Immature natural killer cell (primary cell): ENCODE results near the gene NKAP. TPM values are rescaled to one million over a fixed set of nuclear protein-coding genes. Genes with fewer than 3 reads are reported as not detected.
"Not testable (repeated sequence)": the region's sequence is repeated elsewhere in the genome, so short reads cannot be mapped to it uniquely, and the experiment has no call there.

Experiments
- DNase-seq, 3 donors: peaks; one replicate each; pipeline ENCODE4 v3.0.0; 2022; ENCODE audit warnings: mixed read lengths in 1 of 3
- H3K27ac Mint-ChIP-seq, 6 donors: one replicate each; pipeline ENCODE4 v1.8.0; 2020; ENCODE audit warnings: mixed read lengths in 6 of 6, mild to moderate bottlenecking in 5 of 6, inconsistent platforms in 4 of 6, moderate library complexity in 3 of 6
- H3K27me3 Mint-ChIP-seq, 3 donors: one replicate each; pipeline ENCODE4 v1.8.0; 2020 to 2021; ENCODE audit warnings: low read depth in 3 of 3, mild to moderate bottlenecking in 3 of 3, mixed read lengths in 3 of 3, moderate library complexity in 3 of 3, inconsistent platforms in 1 of 3
- H3K36me3 Mint-ChIP-seq, 3 donors: one replicate each; pipeline ENCODE4 v1.8.0; 2020; ENCODE audit warnings: mixed read lengths in 3 of 3, inconsistent platforms in 2 of 3, mild to moderate bottlenecking in 2 of 3
- H3K4me1 Mint-ChIP-seq, 2 donors: one replicate each; pipeline ENCODE4 v1.8.0; 2020; ENCODE audit warnings: inconsistent platforms in 2 of 2, mild to moderate bottlenecking in 2 of 2, mixed read lengths in 2 of 2, moderate library complexity in 1 of 2
- H3K4me3 Mint-ChIP-seq, 5 donors: one replicate each; pipeline ENCODE4 v1.8.0; 2020; ENCODE audit warnings: mild to moderate bottlenecking in 5 of 5, mixed read lengths in 5 of 5, inconsistent platforms in 3 of 5, moderate library complexity in 3 of 5
- H3K9me3 Mint-ChIP-seq, 6 donors: one replicate each; pipeline ENCODE4 v1.8.0; 2020; ENCODE audit warnings: mild to moderate bottlenecking in 6 of 6, mixed read lengths in 6 of 6, inconsistent platforms in 4 of 6, moderate library complexity in 3 of 6
- polyA plus RNA-seq, 3 donors: library from polyadenylated mRNA; unstranded; fragments of 300-500 nt; fragmentation: Illumina TruSeq; gene quantifications; one replicate each; pipeline ENCODE4 v1.2.3, GENCODE V29; 2021

NKAP gene
- 1 to 10 TPM; 1.3 to 4.7 (median 1.8) TPM for polyA plus RNA-seq

GRCh38 chrX:119943185-119943988, at the start of gene NKAP:
Gene NKAP (minus strand): TSS chrX:119943751. CDS start chrX:119943605, 146 bp downstream.
- Mint-ChIP-seq H3K4me3 (peak within 1 kb of the TSS; percentile 87 to 99 (median 90)), H3K9me3 (peaks cover 0 to 1% (median 0%) of the 10 kb centered on the region in 6 donors), H3K27me3 (peaks cover under 1 to 2% (median 2%) of the 10 kb centered on the region in 3 donors), H3K27ac (peak within 1 kb of the TSS; percentile 92 to 97 (median 94)), H3K36me3 (no peaks in the 10 kb centered on the region), H3K4me1 (peaks cover 17 to 22% of the 10 kb centered on the region in 2 donors)
- peak; percentile 76 to 82 (median 79) for DNase-seq

DNA sequence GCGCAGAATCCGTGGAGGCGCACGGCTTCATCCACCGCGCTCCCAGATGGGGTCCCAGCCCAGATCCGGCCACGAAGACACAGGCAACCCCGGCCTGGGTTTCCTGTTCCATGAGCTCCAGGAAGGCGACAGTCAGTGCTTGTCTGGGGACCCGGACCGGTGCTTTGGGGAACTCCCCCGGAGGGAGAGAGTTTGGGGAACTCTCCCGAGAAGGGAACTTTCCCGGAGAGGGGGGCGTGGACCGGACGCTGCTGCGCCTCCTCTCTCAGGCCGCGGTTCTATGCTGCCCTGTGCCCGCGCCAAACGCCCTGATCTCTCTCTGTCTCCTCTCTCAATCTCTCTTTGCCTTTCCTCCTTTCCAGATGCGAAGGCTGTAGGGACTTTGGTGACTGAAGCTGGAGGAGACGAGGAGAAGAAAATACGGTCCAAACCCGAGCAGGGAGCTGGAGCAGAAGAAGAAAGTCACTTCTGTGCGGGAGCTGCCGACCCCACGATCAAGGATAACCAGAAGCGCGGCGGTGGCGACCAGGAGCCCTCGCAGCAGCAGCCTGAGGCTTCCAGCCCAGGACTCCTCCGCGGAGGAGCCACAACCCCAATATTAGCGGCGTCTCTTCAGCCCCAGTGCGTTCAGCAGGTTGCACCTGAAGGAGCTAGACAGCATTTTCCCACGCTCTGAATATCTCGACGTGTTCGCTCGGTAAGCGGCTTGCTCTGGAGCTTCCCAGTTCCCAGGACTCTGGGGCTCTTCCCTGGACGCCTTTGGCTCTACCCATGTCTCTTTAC, 47.6 kb upstream of the NKAP start:
- Mint-ChIP-seq H3K27me3 (peaks cover 10 to 32% (median 19%) of the 10 kb centered on the region in 3 donors), H3K36me3 (no peaks in the 10 kb centered on the region), H3K9me3 (peaks cover 0 to 5% (median 0%) of the 10 kb centered on the region in 6 donors), H3K4me1 (peaks cover 9 to 14% of the 10 kb centered on the region in 2 donors), H3K4me3 (peak overlapping the region in 2 of 5 donors; percentile 42 to 59), H3K27ac (no peak overlapping the region)
- DNase-seq = no peak

GRCh38 chrX:119990556-119991004, 47.0 kb upstream of the NKAP start:
- Mint-ChIP-seq H3K36me3 (no peaks in the 10 kb centered on the region), H3K27me3 (peaks cover 10 to 28% (median 21%) of the 10 kb centered on the region in 3 donors), H3K4me1 (peaks cover 9 to 14% of the 10 kb centered on the region in 2 donors), H3K27ac (no peak overlapping the region), H3K4me3 (peak overlapping the region in 4 of 5 donors; percentile 42 to 59 (median 50)), H3K9me3 (peaks cover 0 to 5% (median 0%) of the 10 kb centered on the region in 6 donors)
- no peak for DNase-seq

DNA sequence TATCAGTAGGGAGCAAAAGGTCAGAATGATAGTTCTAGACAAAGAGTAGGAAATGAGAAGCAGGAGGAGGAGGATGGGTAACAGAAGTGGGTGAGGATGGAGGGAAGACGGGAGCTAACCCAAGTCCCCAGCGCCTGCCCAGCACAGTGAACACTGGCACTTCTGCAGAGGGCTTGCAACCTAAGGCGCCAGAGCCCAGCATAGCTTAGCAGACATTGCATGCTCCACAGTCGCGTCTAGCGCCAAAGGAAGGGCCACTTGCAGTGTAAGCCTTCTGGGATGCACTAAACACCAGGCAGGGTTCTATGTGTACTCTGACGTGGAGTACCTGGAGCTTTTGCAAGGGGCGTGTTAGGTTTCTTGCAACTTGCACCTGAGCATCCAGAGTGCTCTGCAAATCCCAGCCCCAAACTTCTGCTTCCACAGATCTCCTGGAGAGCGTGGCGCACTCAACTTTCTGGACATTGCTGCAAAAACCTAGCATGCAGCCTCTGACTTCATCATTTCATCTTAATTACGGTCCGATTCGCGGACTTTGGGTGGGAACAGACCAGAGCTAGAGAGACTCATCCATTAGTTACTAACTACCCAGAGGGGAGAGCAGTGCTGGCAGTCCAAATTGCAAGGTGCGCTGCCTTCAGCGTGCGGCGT, 46.5 kb upstream of the NKAP start:
- Mint-ChIP-seq H3K36me3 (no peaks in the 10 kb centered on the region), H3K27ac (no peak overlapping the region), H3K27me3 (peaks cover 8 to 22% (median 21%) of the 10 kb centered on the region in 3 donors)

DNA sequence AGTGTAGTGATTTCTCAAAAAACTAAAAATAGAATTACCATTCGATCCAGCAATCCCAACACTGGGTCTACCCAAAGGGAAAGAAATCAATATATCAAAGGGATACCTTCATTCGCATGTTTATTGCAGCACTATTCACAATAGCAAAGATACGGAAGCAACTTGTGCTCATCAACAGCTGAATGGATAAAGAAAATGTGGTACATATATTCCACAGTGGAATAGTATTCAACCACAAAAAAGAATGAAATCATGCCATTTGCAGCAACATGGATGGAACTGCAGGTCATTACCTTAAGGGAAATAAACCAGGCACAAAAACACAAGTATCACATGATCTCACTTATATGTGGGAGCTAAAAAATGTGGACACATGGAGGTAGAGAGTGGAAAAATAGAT, 42.7 kb upstream of the NKAP start:
- peaks cover 6 to 17% (median 15%) of the 10 kb centered on the region in 3 donors for H3K27me3 Mint-ChIP-seq
- no peak overlapping the region for H3K27ac Mint-ChIP-seq
- peaks cover 0 to 2% (median 0%) of the 10 kb centered on the region in 6 donors for H3K9me3 Mint-ChIP-seq

More for the DNA sequence above, 46.5 kb upstream of the NKAP start:
- DNase-seq = no peak
- peak overlapping the region in 4 of 5 donors; percentile 42 to 59 (median 50) for H3K4me3 Mint-ChIP-seq
- peaks cover 9 to 14% of the 10 kb centered on the region in 2 donors for H3K4me1 Mint-ChIP-seq
- peaks cover 0 to 5% (median 0%) of the 10 kb centered on the region in 6 donors for H3K9me3 Mint-ChIP-seq

DNA sequence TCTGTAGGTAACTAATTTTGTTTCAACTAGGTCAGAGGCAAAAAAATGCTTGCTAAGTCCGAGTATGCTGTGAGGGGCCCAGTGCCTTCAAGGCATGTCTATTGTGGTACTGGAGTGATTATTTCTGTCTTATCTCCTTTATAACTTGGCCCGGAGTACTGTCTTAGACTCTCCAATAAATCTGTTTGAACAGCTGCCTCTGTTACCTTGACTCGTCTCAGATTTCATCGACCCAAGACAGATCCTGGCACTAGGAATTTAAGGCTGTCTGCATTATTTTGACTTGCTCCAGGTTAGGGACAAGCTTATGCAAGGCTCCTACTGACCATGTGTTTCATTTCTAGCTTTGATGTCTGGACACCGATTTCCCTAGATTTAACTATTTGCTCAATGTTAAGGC, 41.1 kb upstream of the NKAP start:
- no peak overlapping the region for H3K27ac Mint-ChIP-seq
- DNase-seq = no peak

More for the DNA sequence above, 42.7 kb upstream of the NKAP start:
- no peak for DNase-seq
- Mint-ChIP-seq H3K4me3 (no peak overlapping the region), H3K36me3 (no peaks in the 10 kb centered on the region), H3K4me1 (peaks cover 9 to 14% of the 10 kb centered on the region in 2 donors)

DNA sequence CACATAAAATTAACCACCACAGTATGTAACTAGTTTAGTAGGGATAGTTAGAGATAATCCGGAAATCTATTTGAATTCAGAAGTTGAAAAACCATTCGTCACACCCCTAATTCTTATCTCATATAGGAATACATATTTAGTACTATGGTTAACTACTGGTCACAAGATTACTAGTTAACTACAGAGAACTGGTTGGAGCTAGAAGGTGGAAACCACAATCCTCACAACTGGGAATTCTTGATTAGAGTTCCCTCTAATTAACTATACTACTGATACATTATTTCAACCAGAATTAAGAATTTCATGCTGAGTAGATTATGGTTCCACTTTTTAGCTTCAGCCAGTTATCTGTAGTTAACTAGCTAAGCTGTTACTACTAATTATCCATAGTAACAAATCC, 39.9 kb upstream of the NKAP start:
- no peak for DNase-seq
- no peaks in the 10 kb centered on the region for H3K9me3 Mint-ChIP-seq
- H3K4me3 Mint-ChIP-seq = no peak overlapping the region
- peaks cover 2 to 11% (median 8%) of the 10 kb centered on the region in 3 donors for H3K27me3 Mint-ChIP-seq
- H3K4me1 Mint-ChIP-seq = no peaks in the 10 kb centered on the region
- H3K27ac Mint-ChIP-seq = no peak overlapping the region
- H3K36me3 Mint-ChIP-seq = no peaks in the 10 kb centered on the region

More for the DNA sequence above, 41.1 kb upstream of the NKAP start:
- peaks cover 0 to 2% of the 10 kb centered on the region in 2 donors for H3K4me1 Mint-ChIP-seq
- H3K4me3 Mint-ChIP-seq = no peak overlapping the region
- no peaks in the 10 kb centered on the region for H3K36me3 Mint-ChIP-seq
- H3K9me3 Mint-ChIP-seq = peaks cover 0 to 1% (median 0%) of the 10 kb centered on the region in 6 donors
- H3K27me3 Mint-ChIP-seq = peaks cover 3 to 11% (median 10%) of the 10 kb centered on the region in 3 donors

- DNase-seq = no peak
- H3K27ac Mint-ChIP-seq = no peak overlapping the region
- H3K36me3 Mint-ChIP-seq = no peaks in the 10 kb centered on the region
- H3K9me3 Mint-ChIP-seq = no peaks in the 10 kb centered on the region
- H3K27me3 Mint-ChIP-seq = peaks cover 3 to 11% (median 8%) of the 10 kb centered on the region in 3 donors
- H3K4me1 Mint-ChIP-seq = no peaks in the 10 kb centered on the region
- H3K4me3 Mint-ChIP-seq = no peak overlapping the region
Observed at GRCh38 chrX:119982145-119982544, 38.6 kb upstream of the NKAP start.

- Mint-ChIP-seq H3K27ac (no peak overlapping the region), H3K9me3 (no peaks in the 10 kb centered on the region), H3K4me3 (no peak overlapping the region), H3K36me3 (no peaks in the 10 kb centered on the region), H3K27me3 (peaks cover 3 to 11% (median 7%) of the 10 kb centered on the region in 3 donors), H3K4me1 (no peaks in the 10 kb centered on the region)
- DNase-seq = no peak
Observed at GRCh38 chrX:119981286-119982070, 37.9 kb upstream of the NKAP start.

DNA sequence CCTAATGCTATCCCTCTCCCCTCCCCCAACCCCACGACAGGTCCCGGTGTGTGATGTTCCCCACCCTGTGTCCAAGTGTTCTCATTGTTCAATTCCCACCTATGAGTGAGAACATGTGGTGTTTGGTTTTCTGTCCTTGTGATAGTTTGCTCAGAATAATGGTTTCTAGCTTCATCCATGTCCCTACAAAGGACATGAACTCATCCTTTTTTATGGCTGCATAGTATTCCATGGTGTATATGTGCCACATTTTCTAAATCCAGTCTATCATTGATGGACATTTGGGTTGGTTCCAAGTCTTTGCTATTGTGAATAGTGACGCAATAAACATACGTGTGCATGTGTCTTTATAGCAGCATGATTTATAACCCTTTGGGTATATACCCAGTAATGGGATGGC, 33.6 kb upstream of the NKAP start:
- H3K27ac Mint-ChIP-seq, H3K9me3 Mint-ChIP-seq, DNase-seq, H3K36me3 Mint-ChIP-seq, H3K27me3 Mint-ChIP-seq, H3K4me1 Mint-ChIP-seq, H3K4me3 Mint-ChIP-seq: not testable (repeated sequence)

DNA sequence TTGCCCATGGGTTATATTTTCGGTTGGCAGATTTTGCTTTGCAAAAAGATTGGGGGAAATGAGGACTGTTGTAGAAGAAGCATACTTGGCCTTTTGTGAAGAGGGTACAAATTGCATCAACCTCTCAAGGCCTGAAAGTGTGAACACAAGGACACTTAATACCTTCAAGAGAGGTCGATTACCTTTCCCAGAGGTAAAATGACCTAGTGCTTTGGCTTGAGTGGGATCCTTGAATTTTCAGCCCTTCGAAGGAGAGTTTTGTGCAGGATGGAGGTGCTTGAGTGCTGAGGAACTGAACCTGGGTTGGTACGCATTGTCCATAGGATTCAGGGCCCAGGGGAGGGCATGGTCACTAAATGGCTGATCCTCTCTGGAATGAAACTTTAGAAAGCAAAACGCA, 27.6 kb upstream of the NKAP start:
- Mint-ChIP-seq H3K4me1 (no peaks in the 10 kb centered on the region), H3K9me3 (no peaks in the 10 kb centered on the region), H3K27me3 (peaks cover 0 to 5% (median 4%) of the 10 kb centered on the region in 3 donors), H3K4me3 (no peak overlapping the region), H3K27ac (no peak overlapping the region), H3K36me3 (no peaks in the 10 kb centered on the region)
- DNase-seq = no peak

DNA sequence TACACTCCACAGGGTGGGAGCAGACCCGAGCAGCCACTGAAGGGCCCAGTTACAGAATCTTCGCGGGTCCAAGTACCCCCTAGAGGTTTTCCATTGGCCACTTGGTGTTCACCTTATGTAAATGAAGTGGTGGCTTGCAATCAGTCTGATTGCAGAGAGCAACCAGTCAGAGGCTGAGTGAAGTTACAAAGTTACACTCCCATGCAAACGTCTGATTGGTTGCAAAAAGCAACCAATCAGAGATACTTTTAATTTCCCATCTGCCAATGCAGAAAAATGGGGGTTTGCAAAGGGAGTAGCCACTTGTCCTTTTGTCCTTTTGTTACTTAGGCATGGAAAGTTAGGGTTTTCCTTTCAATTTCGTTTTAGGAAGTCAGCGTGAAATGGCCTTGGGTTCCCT, 27.0 kb upstream of the NKAP start:
- Mint-ChIP-seq H3K4me3 (no peak overlapping the region), H3K27me3 (peaks cover 0 to 5% (median 4%) of the 10 kb centered on the region in 3 donors), H3K36me3 (no peaks in the 10 kb centered on the region), H3K9me3 (no peaks in the 10 kb centered on the region), H3K4me1 (no peaks in the 10 kb centered on the region), H3K27ac (no peak overlapping the region)
- no peak for DNase-seq

DNA sequence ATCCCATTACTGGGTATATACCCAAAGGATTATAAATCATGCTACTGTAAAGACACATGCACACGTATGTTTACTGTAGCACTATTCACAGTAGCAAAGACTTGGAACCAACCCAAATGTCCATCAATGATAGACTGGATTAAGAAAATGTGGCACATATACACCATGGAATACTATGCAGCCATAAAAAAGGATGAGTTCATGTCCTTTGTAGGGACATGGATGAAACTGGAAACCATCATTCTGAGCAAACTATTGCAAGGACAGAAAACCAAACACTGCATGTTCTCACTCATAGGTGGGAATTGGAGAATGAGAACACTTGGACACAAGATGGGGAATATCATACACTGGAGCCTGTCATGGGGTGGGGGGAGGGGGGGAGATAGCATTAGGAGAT, 23.3 kb upstream of the NKAP start:
- not testable (repeated sequence) for H3K36me3 Mint-ChIP-seq, H3K4me1 Mint-ChIP-seq, H3K27me3 Mint-ChIP-seq, H3K27ac Mint-ChIP-seq, H3K4me3 Mint-ChIP-seq, DNase-seq, H3K9me3 Mint-ChIP-seq
